ENCODE data around the gene DNAH8.

- TF ChIP-seq CTCF (IDR thresholded peaks at IDR 0.05), result no peak
- no peak for TF ChIP-seq POLR2A (IDR thresholded peaks at IDR 0.05)
Measured at GRCh38 chr6:39008737-39009136, 293.6 kb downstream of the DNAH8 start.

Data from testis (tissue), 2 donors.